ENCODE data around the gene SPATA20.

GRCh38 chr17:50519141-50519834 is 27.7 kb upstream of the SPATA20 start:
- TF ChIP-seq CTCF (IDR thresholded peaks at IDR 0.05) (no peak), ZFX (IDR thresholded peaks at IDR 0.05; ENCODE audit: borderline replicate concordance) (no peak)
